ENCODE results near the gene MAP4.
A peak's percentile ranks its signal among the peaks of the same experiment; 100 is the strongest.
"Not testable (repeated sequence)": the region's sequence is repeated elsewhere in the genome, so short reads cannot be mapped to it uniquely, and the experiment has no call there.

MAP4 gene

DNA sequence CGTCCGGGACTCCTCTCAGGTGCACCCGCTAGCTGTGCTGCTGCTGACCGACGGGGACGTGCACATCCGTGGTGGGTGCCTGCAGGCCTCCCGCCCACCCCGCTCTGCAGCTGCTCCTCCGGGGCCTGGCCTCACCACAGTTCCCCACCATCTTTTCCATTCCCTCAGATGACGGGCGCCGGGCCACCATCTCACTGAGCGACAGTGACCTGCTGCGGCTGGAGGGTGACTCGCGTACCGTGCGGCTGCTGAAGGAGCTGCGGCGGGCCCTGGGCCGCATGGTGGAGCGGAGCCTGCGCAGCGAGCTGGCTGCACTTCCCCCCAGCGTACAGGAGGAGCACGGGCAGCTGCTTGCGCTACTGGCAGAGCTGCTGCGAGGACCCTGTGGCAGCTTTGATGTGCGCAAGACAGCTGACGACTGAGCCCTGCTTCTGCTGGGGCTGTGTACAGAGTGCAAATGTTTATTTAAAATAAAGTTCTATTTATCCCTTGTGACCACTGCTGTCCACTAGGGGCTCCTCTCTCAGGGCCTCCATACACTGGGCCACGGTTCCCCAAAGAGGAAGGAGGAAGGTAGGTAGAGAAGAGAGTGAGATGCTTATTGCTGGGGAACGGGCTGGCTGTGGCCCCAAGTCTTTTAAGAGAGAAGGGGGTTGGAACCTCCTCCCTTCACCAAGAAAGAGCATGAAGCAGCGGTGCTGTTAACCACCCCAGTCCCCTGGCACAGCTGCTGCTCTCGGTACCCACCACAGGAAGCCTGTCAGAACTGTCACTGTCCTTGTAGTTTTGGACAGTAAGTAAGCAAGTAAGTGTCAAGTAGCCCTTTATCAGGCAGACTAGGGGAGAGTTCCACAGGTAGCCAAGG is 166.3 kb downstream of the MAP4 start:
- no peak for FAIRE-seq

DNA sequence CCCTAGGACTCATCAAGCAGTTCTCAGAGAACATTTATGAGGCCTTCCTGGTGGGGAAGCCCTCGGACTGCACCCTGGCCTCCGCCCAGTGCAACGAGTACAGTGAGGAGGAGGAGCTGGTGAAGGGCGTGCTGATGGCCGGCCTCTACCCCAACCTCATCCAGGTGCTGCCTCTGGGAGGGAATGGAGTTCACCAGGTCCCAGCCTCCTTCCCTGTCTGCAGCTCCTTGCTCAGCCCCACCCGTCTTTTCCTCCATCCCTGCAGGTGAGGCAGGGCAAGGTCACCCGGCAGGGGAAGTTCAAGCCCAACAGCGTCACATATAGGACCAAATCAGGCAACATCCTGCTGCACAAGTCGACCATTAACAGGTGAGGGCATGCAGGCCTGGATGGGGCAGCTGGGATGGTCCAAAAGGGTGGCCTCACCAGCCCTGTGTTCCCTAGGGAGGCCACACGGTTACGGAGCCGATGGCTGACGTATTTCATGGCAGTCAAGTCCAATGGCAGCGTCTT is 167.0 kb downstream of the MAP4 start:
- DNase-seq (ENCODE audit: insufficient read length, low spot score) = no peak
- no peak for FAIRE-seq

More for the DNA sequence above, 166.3 kb downstream of the MAP4 start:
- DNase-seq (ENCODE audit: insufficient read length, low spot score) = peak; percentile 23

DNA sequence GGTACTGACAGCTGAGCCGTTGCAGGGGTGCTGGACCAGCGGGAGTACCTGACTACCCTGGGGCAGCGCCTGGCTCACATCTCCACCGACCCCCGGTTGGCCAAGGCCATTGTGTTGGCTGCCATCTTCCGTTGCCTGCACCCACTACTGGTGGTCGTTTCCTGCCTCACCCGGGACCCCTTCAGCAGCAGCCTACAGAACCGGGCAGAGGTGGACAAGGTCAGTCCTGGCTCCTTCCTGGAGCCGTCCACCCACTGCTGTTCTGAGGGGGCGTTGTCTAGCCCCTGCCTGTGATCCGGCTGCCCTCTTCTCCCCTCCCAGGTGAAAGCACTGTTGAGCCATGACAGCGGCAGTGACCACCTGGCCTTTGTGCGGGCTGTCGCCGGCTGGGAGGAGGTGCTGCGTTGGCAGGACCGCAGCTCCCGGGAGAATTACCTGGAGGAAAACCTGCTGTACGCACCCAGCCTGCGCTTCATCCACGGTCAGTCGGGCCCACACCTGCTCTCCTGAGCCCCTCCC is 167.6 kb downstream of the MAP4 start:
- FAIRE-seq = no peak
- DNase-seq (ENCODE audit: insufficient read length, low spot score) = no peak

DNA sequence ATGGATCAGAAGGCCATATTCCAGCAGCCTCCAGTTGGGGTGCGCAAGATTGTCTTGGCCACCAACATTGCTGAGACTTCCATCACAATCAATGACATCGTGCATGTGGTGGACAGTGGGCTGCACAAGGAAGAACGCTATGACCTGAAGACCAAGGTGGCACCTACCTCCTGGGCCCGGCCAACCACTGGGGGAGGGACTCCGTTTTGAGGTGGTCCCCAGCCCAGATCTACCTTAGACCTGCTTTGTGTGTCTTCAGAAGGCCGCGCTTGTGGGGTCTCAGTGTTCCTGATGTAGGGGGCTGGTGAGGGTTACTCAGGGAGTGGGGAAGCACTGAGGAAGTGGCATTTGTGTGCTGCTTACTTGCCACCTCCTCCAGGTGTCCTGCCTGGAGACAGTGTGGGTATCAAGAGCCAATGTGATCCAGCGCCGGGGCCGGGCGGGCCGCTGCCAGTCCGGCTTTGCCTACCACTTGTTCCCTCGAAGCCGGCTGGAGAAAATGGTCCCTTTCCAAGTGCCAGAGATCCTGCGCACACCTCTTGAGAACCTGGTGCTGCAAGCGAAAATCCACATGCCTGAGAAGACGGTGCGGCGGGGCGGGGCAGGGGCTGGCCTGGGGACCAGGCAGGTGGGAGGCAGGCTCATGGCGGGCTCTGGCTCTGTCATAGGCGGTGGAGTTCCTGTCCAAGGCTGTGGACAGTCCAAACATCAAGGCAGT is 168.3 kb downstream of the MAP4 start:
- DNase-seq (ENCODE audit: insufficient read length, low spot score) (no peak), FAIRE-seq (no peak)

DNA sequence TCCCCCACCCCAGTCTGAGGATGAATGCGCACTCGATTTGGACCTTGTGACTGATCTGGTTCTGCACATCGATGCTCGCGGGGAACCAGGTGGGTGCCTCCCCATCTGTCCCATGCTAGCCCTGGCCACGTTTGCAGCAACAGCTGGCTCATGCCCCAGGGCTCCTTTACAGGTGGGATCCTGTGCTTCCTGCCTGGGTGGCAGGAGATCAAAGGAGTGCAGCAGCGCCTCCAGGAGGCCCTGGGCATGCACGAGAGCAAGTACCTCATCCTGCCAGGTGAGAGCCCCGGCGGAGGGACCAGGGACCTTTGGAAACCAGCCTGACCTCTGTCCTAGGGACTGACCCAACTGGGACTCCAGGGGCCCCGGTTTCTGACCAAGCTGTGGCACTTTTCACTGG is 169.0 kb downstream of the MAP4 start:
- no peak for DNase-seq (ENCODE audit: insufficient read length, low spot score)
- no peak for FAIRE-seq

DNA sequence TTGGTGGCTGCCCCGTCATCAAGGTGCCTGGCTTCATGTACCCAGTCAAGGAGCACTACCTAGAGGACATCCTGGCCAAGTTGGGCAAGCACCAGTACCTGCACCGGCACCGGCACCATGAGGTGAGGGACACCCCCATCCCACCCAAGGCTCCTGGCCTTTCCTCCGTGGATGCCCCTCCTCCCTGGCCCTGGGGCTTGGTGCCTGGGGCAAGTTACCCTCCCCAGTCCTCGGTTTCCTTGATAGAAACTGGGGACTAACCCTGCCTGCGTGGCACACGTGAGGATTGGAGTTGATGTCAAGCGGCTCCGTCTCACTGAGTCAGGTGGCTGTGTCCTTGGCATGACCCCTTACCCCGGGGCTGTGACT is 169.4 kb downstream of the MAP4 start:
- FAIRE-seq (no peak), DNase-seq (ENCODE audit: insufficient read length, low spot score) (no peak)

DNA sequence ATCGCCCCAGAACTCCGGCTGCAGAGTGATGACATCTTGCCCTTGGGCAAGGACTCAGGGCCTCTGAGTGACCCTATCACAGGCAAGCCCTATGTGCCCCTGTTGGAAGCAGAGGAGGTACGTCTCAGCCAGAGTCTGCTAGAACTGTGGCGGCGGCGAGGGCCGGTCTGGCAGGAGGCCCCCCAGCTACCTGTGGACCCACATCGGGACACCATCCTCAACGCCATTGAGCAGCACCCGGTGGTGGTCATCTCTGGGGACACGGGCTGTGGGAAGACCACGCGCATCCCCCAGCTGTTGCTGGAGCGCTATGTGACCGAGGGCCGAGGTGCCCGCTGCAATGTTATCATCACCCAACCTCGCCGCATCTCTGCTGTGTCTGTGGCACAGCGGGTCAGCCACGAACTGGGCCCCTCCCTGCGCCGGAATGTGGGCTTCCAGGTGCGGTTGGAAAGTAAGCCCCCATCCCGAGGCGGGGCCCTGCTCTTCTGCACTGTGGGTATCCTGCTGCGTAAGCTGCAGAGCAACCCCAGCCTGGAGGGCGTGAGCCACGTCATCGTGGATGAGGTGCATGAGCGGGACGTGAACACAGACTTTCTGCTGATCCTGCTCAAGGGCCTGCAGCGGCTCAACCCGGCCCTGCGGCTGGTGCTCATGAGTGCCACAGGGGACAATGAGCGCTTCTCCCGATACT is 169.9 kb downstream of the MAP4 start:
- DNase-seq (ENCODE audit: insufficient read length, low spot score) = no peak

DNA sequence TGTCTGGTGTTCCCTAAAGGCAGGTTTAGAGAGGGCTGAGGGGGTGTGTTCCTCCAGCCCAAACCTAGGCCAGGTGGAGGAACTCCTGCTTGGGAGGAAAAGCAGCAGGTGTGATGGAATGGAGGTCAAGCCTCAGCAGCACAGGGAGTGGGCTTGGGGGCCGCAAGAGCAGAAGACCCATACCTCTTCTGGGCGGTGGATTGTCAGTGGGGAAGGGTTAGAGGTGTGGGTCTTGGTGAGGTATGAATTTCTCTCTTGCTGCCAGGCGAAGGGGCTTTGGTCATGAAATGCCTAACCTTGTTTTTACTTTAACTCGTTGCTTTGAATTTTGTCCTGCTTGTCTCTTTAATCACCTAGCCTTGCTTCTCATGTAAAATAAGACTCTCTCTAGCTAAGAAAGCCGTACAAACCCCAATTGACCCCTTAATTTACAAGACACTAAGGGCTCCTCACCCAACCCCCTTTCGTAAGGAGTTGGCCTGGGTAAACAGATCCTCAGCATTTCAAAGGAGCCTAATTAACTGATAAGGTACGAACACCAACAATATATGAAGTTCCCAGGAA is 174.3 kb downstream of the MAP4 start:
- no peak for FAIRE-seq
- no peak for DNase-seq (ENCODE audit: insufficient read length, low spot score)

More for the DNA sequence above, 169.9 kb downstream of the MAP4 start:
- no peak for FAIRE-seq

DNA sequence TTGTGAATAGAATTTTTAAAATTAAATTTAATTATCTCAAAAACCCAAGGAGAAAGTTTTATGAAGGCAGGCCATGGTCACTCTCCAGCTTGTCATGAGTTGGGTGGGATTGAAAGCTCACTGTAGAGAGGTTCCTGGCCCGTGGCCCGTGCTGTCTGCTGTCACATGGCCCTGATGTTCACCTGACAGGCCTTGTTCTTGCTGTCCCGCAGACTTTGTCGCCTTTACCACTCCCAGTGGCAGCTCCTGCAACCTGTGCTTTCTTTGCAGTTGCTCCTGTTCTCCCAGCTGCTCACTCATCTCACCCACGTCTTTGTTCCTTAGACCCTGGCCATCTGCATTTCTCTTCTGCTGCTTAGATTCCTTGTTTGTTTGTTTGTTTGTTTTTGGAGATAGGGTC is 177.7 kb downstream of the MAP4 start:
- DNase-seq (ENCODE audit: insufficient read length, low spot score) (no peak), FAIRE-seq (no peak)

DNA sequence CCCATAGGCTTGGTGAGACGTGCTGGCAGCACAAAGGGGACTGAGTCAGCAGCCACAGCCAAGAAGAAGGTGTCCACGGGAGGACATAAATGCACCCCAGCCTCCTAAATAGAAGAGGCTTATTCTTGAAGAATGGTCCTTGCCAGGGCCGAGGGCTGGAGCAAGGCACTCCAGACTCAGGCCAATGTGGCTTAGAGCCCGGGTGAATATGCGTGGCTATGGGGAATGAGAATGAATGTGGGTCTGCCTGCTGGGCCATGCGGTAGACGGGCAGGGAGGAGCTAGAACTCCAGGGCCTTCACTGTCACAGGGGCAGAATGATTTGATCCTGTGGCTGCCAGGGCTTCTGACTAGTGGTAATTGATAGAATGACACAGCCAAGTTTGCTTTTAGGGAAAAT is 179.2 kb downstream of the MAP4 start:
- no peak for FAIRE-seq
- DNase-seq (ENCODE audit: insufficient read length, low spot score) = no peak

DNA sequence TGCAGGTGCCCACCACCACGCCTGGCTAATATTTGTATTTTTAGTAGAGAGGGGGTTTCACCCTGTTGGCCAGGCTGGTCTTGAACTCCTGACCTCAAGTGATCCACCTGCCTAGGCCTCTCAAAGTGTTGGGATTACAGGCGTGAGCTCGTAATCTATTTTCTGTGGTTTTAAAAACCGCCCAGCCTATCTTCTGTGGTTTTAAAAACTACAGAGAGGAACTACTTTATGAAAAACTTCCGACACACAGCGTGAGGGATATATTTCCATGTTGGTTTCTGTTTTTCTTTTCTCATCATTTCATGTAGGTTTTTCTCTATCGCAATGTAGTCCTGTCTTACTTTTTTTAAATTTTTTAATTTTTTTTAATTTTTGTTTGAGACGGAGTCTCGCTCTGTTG is 186.7 kb downstream of the MAP4 start:
- not testable (repeated sequence) for FAIRE-seq

DNA sequence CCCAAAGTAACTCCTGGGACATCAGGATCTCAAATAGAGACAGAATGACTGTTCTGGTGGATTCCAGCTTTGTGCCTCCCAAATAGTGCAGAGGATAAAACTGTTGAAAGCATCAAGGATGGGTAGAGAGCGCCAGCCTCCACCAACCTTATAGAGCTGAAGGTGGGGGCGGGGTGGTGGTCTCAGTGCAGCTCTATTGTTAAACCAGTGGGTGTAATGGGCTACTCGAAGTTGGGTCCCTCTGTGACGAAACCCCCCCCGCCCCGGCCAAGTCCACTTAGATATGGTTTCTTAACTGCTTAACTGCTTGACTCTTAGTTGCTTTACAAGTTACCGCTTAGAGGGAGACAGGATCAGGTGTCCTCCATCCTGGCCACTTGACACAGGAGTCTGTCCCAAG is 190.6 kb downstream of the MAP4 start:
- no peak for DNase-seq (ENCODE audit: insufficient read length, low spot score)
- FAIRE-seq = no peak

More for the DNA sequence above, 186.7 kb downstream of the MAP4 start:
- not testable (repeated sequence) for DNase-seq (ENCODE audit: insufficient read length, low spot score)

DNA sequence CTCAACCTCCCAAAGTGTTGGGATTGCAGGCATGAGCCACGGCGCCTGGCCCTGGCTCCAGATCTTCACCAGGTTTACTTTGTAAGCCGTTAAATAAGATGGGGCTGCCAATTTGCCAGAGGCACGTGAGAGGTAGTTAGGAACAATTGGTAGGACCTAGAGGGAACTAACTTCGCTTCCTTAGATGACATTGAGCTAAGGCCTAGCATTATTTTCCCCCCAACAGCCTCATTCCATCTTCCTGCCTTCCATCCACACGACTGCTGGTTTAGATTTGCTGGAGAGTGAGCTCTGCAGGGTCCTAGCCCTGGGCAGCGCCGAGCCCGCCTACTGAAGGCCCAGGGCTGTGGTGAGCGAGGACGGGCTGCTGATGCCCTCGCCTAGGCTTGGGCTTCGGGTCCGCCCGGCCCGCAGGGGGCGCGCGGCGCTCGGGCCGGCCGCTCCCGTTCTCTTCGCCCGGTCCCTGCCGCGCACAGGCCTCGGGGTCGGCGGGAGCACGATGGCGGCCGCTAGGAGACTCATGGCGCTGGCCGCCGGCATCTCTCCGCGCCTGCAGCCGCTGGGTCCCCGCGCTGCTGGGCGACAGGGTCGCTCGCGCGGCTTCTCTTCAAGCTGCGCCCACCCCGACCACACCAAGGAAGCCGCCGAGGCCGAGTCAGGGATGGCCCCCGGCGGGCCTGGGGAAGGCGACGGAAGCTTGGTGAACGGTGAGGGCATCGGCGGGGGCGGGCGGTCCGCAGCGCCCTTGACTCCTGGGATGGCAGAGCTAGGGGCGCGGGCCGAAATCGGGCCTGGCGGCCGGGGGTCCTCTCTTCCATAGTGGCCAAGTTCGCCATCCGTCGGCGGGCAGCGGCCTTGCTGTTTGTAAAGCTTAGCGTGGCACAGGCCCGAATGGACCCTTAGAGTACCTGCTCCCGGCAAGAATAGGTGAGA is 191.4 kb downstream of the MAP4 start:
- FAIRE-seq = peak; percentile 80
- DNase-seq (ENCODE audit: insufficient read length, low spot score) = peak; percentile 92

DNA sequence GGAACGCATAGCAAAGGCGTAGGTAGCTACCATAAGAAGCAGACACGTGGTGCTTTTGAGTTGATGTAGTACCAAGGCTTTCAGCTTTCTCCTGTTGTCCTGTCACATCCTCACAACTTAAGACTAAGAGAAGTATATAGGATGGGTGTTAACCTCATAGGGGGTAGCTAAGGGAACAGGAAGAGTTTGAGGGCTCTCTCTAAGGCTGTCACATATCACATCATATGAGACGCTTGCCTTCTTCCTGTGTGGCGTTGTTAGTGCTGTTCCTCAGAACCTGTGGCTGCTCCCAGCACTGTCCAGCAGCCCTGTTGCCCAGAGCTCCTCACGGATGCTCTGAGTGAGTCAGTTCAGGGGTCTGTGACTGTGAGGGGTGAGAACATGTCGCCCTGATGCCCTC is 198.6 kb downstream of the MAP4 start:
- DNase-seq (ENCODE audit: insufficient read length, low spot score) (no peak), FAIRE-seq (no peak)

DNA sequence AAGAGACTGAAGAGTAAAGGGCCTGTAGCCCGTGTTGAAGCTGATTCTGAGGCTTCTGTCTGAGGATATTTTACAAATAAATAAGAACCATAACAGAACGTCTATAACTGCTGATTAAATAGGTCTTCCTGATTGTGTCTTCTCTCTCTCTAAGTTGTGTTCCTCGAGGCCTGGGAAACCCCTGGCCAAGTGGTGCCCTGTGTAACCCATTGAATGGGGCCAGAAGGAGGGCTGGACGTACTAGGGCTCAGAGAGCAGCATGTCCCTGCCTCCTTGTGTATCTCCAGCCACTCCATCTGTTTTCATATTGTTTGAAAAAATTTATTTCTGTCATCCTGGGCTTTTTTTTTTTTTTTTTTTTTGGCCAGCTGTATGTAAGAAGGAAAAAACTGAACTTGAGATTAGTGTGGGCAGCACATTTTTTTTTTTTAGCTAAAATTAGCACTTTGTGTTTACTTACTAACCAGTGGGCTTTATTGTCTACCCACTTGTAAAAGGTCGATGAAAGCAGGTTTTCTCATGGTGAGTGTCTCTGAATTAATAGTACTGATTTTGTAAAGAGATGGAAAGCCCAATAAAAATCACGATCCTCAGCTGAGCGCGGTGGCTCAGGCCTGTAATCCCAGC is 202.6 kb downstream of the MAP4 start:
- DNase-seq (ENCODE audit: insufficient read length, low spot score) (no peak), FAIRE-seq (no peak)

DNA sequence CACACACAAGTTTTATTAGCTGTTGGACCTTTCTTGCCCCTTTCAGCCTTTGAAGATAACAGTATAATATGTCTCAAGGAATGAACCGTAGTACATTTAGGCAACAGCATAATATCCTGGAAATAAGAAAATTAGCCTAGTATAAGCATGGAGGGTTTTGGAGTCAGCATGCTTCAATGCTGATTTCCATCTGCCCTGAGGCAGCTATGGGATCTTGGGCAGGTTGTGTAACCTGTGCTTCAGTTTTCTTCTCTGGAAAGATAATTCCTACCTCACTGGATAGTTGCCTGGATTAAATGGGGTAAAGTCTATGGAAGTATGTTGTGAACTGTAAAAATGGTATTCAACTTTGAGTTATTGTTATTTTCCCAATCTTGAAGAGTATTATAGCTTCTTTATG is 211.6 kb downstream of the MAP4 start:
- no peak for FAIRE-seq
- no peak for DNase-seq (ENCODE audit: insufficient read length, low spot score)

DNA sequence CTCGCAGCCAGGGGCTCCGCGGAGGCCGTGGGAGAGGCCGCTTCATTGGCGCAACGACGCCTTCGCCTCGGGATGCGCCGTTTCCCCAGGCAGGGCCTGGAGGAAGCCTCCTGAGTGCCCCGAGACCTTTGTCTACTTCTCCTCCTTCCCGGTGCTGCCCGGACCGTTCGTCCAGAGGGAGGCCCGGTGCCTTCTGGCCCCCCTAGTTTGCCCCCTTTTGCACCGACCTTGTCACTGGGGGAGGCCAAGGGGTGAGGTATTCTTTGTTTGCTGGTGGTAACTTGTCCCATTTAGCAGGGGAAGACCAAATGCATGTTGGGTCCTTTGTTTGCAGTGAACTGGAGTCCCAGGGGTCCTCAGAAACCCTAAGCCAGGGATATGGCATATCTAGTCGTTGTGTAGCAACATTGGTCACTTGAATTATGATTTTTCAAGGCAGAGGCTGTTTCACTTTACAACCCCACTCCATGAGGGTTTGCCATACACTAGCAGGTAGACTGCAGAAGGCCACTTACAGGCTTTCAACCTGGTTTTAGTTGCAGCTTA is 212.7 kb downstream of the MAP4 start:
- DNase-seq (ENCODE audit: insufficient read length, low spot score) = no peak
- FAIRE-seq = no peak

DNA sequence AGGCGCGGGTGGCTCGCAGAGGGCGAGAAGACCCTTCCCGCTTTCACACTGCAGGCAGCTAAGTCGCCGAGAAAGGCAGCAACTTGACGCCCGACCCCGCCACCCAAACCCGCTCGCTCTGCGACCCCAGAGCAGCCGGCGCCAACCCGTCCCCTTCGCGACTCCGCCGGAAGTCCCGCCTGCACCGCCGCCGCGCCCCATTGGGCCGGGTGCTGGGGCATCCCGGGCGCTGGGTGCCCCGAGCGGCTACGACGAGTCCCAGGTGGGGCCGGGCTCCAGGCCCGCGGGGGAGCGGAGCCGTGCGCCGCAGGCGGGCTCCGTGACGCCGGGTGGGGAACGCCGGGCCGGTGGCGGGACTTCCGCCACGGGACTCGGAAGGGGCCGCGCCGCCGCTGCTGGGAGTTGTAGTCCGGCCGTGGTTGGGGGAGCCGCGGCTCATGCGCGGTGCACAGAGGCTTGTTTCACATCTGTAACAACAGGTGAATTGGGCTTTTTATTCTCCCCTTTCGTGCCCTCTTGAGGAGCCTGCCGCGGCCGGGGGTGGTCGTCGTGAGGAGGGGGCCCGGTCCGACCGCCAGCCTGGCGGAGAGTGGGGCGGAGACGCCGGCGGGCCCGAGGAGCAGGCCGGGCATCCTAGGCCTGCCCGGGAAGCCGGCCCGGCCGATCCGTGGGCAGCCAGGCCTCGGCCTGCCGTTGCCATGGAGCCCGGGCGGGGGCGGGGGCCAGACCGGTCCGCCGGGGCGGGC is 213.3 kb downstream of the MAP4 start, which contains the start of gene DHX30:
DHX30 (plus strand) TSS at position 405 of the 746 bp plus-strand sequence. CDS start 7,546 bp downstream, outside the sequence.
- FAIRE-seq = peak; percentile 23
- DNase-seq (ENCODE audit: insufficient read length, low spot score) = peak; percentile 74
